HG02943 (cell line): Measurements from ENCODE around the gene CCDC93.
A peak's percentile ranks its signal among the peaks of the same experiment; 100 is the strongest.
"Not testable (repeated sequence)": the region's sequence is repeated elsewhere in the genome, so short reads cannot be mapped to it uniquely, and the experiment has no call there.

Experiments used
- ATAC-seq: cut with Tn5 transposase; IDR thresholded peaks from one replicate; pipeline ENCODE4 v1.9.1; 2021; ENCODE audit warnings: mild to moderate bottlenecking, low read depth, moderate library complexity; ENCODE audit not compliant: unreplicated experiment

The CCDC93 gene

GRCh38 chr2:118047380-118047826 lies 33.5 kb upstream of the CCDC93 start:
- no peak for ATAC-seq

DNA sequence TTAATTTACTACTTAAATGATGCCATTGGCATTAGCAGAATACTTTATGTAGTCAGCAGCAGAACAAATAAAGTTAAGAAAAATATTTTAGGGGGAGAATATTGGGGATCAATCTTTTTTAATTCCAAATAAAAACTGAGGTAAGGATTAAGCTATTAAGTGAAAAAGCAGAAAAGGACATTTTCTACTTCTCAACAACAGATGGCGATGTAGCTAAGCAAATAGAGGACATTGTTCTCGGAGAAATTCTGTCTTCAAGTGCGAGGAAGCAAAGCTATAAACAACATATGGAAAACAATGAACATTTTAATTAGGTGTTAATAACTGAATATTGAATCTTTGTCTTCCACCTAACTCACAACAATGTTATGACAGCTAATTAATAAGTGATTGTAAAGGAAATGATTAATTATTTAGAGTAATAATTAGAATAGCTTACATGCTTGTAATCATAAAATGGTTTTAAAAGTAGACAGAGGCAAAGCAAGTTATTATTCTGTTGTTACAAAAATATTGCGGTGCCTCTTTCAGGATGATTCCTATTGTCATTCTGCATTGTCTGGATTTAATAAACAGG lies 32.9 kb upstream of the CCDC93 start:
- peak; percentile 58 for ATAC-seq

- ATAC-seq, result no peak
Observed at GRCh38 chr2:118045286-118045685, 31.4 kb upstream of the CCDC93 start.

GRCh38 chr2:118044854-118045253 lies 31.0 kb upstream of the CCDC93 start:
- no peak for ATAC-seq

DNA sequence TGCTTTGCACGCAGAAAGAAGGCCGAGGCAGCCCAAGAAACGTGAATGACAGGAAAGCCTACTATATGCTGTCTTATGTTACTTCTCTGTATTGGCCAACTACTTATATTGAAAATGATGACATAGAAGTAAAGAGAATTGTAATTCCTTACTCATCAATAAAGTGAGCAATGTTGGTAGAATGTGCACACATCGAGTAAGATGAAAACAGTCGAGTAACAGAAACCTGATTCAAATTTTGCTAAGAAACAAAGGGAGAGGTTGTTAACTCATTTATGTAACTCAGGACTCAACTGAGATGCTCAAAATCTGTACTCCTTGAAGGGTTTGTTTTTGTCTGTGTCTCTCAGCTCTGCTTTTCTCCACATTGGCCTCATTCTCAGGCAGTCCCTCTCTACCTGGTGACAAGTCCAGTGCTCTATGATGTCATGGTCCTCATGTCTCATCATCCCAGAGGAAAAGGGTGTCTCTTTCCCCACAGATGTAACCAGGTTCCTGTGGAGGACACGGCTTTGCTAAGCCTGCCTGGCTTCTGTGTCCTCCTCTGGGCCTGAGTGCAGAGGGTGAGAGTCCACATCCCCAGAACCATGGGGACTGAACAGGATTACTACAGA lies 30.3 kb upstream of the CCDC93 start:
- no peak for ATAC-seq

DNA sequence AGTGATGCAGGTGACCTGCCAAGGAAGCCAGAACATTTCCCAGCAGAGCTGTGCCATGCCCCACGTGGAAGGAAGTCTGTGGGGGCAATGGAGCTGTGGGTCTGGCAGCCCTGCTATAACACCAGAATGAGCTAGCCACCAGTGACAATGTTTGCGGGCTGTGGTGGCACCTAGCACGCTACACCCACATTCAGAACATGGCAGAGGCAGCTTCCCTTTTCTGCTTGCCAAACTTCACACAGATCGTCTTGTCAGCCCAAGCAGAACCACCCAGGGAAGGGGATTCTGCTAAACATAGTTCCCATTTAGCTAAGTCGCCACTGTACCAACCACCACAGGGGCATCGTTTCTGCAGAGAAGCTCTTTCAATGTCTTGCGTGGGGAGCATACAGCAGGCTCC lies 27.0 kb upstream of the CCDC93 start:
- no peak for ATAC-seq

DNA sequence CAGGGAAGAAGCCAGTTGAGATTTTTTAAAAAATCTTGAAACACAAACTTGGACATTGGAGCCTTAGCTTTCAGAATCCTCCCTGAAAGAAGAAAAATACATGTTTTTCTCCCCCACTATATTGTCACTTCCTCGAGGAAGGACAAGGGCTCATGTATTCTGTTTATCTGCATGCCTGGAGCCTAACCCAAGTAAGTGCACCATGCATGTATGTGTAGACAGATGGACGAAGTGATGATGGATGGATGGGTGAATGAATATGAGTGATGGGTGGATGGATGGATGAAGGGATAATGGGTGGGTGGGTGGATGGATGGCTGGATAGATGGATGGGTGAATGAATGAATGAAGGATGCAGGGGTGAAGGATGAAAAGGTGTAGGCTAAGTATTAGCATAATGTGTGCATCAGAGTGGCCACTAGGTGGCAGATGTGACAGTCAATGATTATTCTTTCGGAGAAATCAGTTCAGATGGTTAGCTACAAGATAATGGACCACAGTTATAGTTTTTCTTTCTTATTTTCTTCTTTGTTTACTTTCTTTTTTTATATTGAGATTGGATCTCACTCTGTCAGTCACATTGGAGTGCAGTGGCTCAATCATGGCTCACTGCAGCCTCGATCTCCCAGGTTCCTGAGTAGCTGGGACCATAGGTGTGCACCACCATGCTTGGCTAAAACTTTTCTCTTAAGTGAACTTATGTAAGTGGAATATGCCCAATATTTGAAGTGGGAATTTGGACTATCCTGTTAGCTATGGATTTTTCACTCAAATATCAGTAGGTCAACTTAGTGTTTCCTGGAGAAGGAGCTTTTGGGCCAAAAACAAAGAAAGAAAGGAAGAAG lies 18.5 kb upstream of the CCDC93 start:
- no peak for ATAC-seq

GRCh38 chr2:118031566-118031965 lies 17.7 kb upstream of the CCDC93 start:
- no peak for ATAC-seq

GRCh38 chr2:118029025-118029424 lies 15.2 kb upstream of the CCDC93 start:
- ATAC-seq, result no peak

- ATAC-seq, result no peak
Observed at GRCh38 chr2:118021356-118021755, 7.5 kb upstream of the CCDC93 start.

DNA sequence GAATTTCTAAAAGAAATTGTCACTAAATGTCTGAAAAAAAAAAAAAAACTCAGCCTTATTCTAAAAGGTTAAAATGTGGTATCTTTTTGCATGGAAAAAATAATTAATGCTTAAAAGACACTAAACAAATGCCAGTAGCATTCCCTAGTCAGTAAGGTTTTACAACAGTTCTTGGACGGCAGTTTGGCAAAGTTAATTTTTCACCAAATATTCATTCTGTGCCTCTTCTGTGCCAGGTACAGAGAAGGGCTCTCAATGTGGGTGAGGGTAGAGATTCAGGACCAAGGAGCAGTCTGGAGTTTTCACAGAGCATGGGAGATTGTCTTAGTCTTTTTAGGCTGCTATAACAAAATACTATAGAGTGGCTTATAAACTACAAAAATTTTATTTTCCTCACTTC lies 6.0 kb upstream of the CCDC93 start:
- no peak for ATAC-seq

GRCh38 chr2:118016911-118017310 lies 3.0 kb upstream of the CCDC93 start:
- no peak for ATAC-seq

DNA sequence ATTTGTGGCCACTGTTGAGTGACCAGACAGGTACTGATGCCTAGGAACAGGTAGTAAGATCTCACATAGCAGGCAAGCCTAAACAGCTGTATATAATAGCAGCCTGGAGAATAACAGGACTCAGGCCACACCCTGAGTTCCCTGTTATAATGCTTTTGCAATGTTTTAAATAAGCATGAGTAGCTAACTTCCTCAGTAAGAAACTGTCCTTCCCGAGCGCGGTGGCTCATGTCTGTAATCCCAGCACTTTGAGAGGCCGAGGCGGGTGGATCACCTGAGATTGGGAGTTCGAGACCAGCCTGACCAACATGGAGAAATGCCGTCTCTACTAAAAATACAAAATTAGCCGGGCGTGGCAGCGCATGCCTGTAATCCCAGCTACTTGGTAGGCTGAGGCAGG lies 1.9 kb upstream of the CCDC93 start:
- ATAC-seq, result not testable (repeated sequence)

DNA sequence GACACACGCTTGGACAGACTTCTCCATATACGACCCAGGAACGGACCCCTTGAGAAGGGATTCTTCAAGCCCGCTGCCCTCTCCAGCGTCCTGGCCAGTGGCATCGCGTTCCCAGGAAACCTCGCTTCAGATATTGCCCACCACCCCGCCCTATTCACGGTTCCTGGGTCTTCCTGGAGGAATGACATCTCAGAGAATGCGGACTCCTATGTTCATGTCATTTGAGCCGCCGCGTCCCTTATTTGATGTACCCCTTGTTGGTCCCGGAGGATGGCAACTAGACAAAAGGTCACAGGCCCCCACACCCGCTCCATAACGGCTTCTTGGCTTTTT lies 588 bp upstream of the CCDC93 start:
- ATAC-seq, result no peak

- peak; percentile 32 for ATAC-seq
Observed at GRCh38 chr2:118013221-118013723, 598 bp downstream of the CCDC93 start.

- no peak for ATAC-seq
Observed at GRCh38 chr2:118012778-118013177, 1.1 kb downstream of the CCDC93 start.

GRCh38 chr2:118010473-118010872 lies 3.4 kb downstream of the CCDC93 start:
- no peak for ATAC-seq

DNA sequence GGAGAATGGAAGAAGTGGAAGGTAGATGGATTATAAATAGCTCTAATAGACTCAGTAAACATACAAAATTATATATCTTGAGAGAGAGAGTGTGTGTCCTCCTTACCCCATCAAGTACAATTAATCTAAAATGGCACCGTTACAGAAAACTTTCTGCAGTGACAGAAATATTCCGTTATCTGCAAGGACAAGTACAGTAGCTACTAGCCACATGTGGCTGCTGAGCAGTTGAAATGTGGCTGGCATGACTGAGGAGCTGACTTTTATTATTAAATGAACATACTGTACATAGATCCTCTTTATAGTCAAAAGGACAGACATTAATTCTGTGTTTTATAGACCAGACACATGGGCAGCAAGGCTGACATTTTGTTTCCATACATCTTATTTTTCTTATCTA lies 7.0 kb downstream of the CCDC93 start:
- ATAC-seq, result no peak

DNA sequence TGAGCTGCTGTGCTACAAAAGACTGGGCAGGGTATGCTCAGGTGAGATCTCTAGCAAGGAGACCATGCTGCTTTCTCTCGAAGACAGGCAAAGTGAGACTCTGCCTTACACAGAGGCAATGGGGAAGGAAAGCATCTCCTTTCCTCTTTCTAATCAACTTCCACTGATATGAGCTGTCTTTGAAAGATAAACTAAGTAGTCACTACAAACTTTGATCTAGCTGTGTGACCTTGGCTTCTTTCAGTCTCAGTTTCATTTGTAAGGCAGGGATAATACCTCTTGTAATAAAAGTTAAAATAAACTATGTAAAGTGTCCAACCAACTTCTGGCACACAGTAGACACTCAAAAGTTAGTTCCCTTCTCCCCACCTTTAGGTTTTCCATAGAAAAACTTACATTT lies 7.5 kb downstream of the CCDC93 start:
- no peak for ATAC-seq

- peak; percentile 100 for ATAC-seq
Observed at GRCh38 chr2:118003396-118003824, 10.5 kb downstream of the CCDC93 start.

- ATAC-seq, result no peak
Observed at GRCh38 chr2:118000041-118000440, 13.8 kb downstream of the CCDC93 start.
